ENCODE results near the gene TSPAN14. TPM values are rescaled to one million over a fixed set of nuclear protein-coding genes. Genes with fewer than 3 reads are reported as not detected.

TSPAN14 gene
- total RNA-seq, 1 experiment from 2014 or later = 46.9 TPM

DNA sequence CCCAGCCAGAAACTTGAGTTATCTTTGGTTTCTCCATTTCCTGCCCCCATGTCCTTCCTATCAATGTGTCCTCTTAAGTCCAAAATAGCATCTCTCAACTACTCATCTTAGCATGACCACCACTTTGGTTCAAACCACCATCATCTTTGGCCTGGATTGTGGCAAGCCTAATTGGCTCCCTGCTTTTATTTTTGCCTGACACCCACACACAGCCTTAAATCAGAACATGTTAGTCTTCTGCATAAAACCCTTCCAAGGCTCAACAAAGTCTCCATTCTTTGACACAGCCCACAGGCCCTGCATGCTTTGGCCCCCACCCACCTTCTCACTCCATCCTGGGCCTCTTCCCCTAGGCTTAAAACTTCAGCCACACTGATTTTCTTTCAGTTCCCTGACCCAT, 2.0 kb upstream of the TSPAN14 start:
- TF ChIP-seq, protein P1, sequence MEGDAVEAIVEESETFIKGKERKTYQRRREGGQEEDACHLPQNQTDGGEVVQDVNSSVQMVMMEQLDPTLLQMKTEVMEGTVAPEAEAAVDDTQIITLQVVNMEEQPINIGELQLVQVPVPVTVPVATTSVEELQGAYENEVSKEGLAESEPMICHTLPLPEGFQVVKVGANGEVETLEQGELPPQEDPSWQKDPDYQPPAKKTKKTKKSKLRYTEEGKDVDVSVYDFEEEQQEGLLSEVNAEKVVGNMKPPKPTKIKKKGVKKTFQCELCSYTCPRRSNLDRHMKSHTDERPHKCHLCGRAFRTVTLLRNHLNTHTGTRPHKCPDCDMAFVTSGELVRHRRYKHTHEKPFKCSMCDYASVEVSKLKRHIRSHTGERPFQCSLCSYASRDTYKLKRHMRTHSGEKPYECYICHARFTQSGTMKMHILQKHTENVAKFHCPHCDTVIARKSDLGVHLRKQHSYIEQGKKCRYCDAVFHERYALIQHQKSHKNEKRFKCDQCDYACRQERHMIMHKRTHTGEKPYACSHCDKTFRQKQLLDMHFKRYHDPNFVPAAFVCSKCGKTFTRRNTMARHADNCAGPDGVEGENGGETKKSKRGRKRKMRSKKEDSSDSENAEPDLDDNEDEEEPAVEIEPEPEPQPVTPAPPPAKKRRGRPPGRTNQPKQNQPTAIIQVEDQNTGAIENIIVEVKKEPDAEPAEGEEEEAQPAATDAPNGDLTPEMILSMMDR (IDR thresholded peaks at IDR 0.05; ENCODE audit: unreplicated experiment) = no peak

DNA sequence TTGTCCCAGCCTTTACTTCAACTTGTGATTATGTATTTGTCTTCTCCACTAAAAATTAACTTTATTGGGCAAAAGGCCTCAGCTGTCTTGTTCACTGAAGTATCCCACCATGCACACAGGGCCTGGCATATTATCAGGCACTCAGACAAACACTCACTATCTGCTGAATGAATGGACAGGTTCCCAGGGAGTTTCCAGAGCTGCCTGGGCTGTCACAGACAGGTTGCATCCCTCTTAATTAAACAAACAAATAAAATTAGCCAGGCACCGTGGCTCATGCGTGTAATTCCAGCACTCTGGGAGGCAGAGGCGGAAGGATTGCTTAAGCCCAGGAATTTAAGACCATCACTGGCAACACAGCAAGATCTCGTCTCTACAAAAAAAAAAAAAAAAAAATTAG, 1.5 kb upstream of the TSPAN14 start:
- no TSS peak for BruUV-seq (replicated peaks)
- H3K4me1 Mint-ChIP-seq (ENCODE audit: insufficient read depth, unreplicated experiment) = peaks cover 15% of the 10 kb centered on the region
- no peaks in the 10 kb centered on the region for H3K9me3 Mint-ChIP-seq (ENCODE audit: unreplicated experiment)
- H3K27me3 Mint-ChIP-seq (ENCODE audit: insufficient read depth, unreplicated experiment) = no peaks in the 10 kb centered on the region
- H3K36me3 Mint-ChIP-seq (ENCODE audit: insufficient read depth, unreplicated experiment) = no peaks in the 10 kb centered on the region
- intact Hi-C loops (cut with micrococcal nuclease) = no loop called here
- POLR2A ChIA-PET = interaction anchor here (1.1 to 12.8 kb wide), 5 partner anchors 17 to 71 kb away, joined by 3 to 225 read pairs (median 20); no protein-coding TSS in a partner anchor
- CTCF ChIA-PET = interaction anchor here (0.6 to 33.7 kb wide), 7 partner anchors 8 to 66 kb away, joined by 3 to 923 read pairs (median 4); no protein-coding TSS in a partner anchor
- DNase-seq (ENCODE audit: unreplicated experiment) = no peak
- no peak overlapping the region for H3K4me3 Mint-ChIP-seq (ENCODE audit: unreplicated experiment)
- no peak overlapping the region for H3K27ac Mint-ChIP-seq (ENCODE audit: low read depth, unreplicated experiment)
- TF ChIP-seq, protein P1 (IDR thresholded peaks at IDR 0.05; ENCODE audit: unreplicated experiment) = no peak

More for the DNA sequence above, 2.0 kb upstream of the TSPAN14 start:
- intact Hi-C loops (cut with micrococcal nuclease) = no loop called here
- no peaks in the 10 kb centered on the region for H3K27me3 Mint-ChIP-seq (ENCODE audit: insufficient read depth, unreplicated experiment)
- H3K4me3 Mint-ChIP-seq (ENCODE audit: unreplicated experiment) = no peak overlapping the region
- CTCF ChIA-PET = interaction anchor here (1.0 to 33.7 kb wide), 5 partner anchors 8 to 66 kb away, joined by 3 to 923 read pairs (median 4); no protein-coding TSS in a partner anchor
- no peak overlapping the region for H3K27ac Mint-ChIP-seq (ENCODE audit: low read depth, unreplicated experiment)
- POLR2A ChIA-PET = interaction anchor here (2.1 to 12.8 kb wide), 2 partner anchors 18 to 53 kb away, joined by 20 to 174 read pairs; no protein-coding TSS in a partner anchor
- no peaks in the 10 kb centered on the region for H3K36me3 Mint-ChIP-seq (ENCODE audit: insufficient read depth, unreplicated experiment)
- DNase-seq (ENCODE audit: unreplicated experiment) = no peak
- no peaks in the 10 kb centered on the region for H3K9me3 Mint-ChIP-seq (ENCODE audit: unreplicated experiment)
- peaks cover 15% of the 10 kb centered on the region for H3K4me1 Mint-ChIP-seq (ENCODE audit: insufficient read depth, unreplicated experiment)
- no TSS peak for BruUV-seq (replicated peaks)

GRCh38 chr10:80453056-80453841, 861 bp upstream of the TSPAN14 start:
- H3K36me3 Mint-ChIP-seq (ENCODE audit: insufficient read depth, unreplicated experiment) = peaks cover 6% of the 10 kb centered on the region
- H3K27me3 Mint-ChIP-seq (ENCODE audit: insufficient read depth, unreplicated experiment) = no peaks in the 10 kb centered on the region
- intact Hi-C loops (cut with micrococcal nuclease) = no loop called here
- no peaks in the 10 kb centered on the region for H3K9me3 Mint-ChIP-seq (ENCODE audit: unreplicated experiment)
- H3K4me1 Mint-ChIP-seq (ENCODE audit: insufficient read depth, unreplicated experiment) = peaks cover 15% of the 10 kb centered on the region
- H3K4me3 Mint-ChIP-seq (ENCODE audit: unreplicated experiment) = peak overlapping the region; percentile 79
- H3K27ac Mint-ChIP-seq (ENCODE audit: low read depth, unreplicated experiment) = no peak overlapping the region
- TSS peak; percentile 66 for BruUV-seq (replicated peaks)
- POLR2A ChIA-PET = interaction anchor here (0.6 to 12.8 kb wide), 11 partner anchors 8 to 71 kb away, joined by 3 to 225 read pairs (median 4); no protein-coding TSS in a partner anchor
- CTCF ChIA-PET = interaction anchor here (0.6 to 33.7 kb wide), 8 partner anchors 9 to 210 kb away, joined by 3 to 923 read pairs (median 4); no protein-coding TSS in a partner anchor
- TF ChIP-seq, protein P1 (IDR thresholded peaks at IDR 0.05; ENCODE audit: unreplicated experiment) = no peak
- no peak for DNase-seq (ENCODE audit: unreplicated experiment)
